Hematopoietic multipotent progenitor cell treated with erythropoietin and hydrocortisone succinate and interleukin-3 and kit ligand, for 8 days (in vitro differentiated cells): ENCODE data around the gene KLHL29.

Source experiments
- DNase-seq: peaks from one replicate; pipeline ENCODE4 v3.0.0-alpha.2; 2015

Gene KLHL29

GRCh38 chr2:23624378-23624777 is 239.4 kb downstream of the KLHL29 start:
- DNase-seq, result peak; percentile 32

- no peak for DNase-seq
These were observed 239.9 kb downstream of the KLHL29 start for GRCh38 chr2:23624915-23625314.

- no peak for DNase-seq
These were observed 240.7 kb downstream of the KLHL29 start for GRCh38 chr2:23625726-23626125.

- no peak for DNase-seq
These were observed 241.8 kb downstream of the KLHL29 start for GRCh38 chr2:23626701-23627230.

- DNase-seq, result no peak
These were observed 242.4 kb downstream of the KLHL29 start for GRCh38 chr2:23627236-23628009.

GRCh38 chr2:23628926-23629771 is 244.2 kb downstream of the KLHL29 start:
- no peak for DNase-seq

- DNase-seq, result no peak
These were observed 244.9 kb downstream of the KLHL29 start for GRCh38 chr2:23629772-23630480.

GRCh38 chr2:23630961-23631360 is 246.0 kb downstream of the KLHL29 start:
- DNase-seq, result no peak

GRCh38 chr2:23631389-23631788 is 246.4 kb downstream of the KLHL29 start:
- no peak for DNase-seq

- DNase-seq, result no peak
These were observed 247.4 kb downstream of the KLHL29 start for GRCh38 chr2:23632386-23632785.

GRCh38 chr2:23632831-23633395 is 247.9 kb downstream of the KLHL29 start:
- no peak for DNase-seq

- no peak for DNase-seq
These were observed 249.0 kb downstream of the KLHL29 start for GRCh38 chr2:23633966-23634365.

- no peak for DNase-seq
These were observed 250.7 kb downstream of the KLHL29 start for GRCh38 chr2:23635442-23636340.

- peak; percentile 14 for DNase-seq
These were observed 251.4 kb downstream of the KLHL29 start for GRCh38 chr2:23636426-23636825.

- no peak for DNase-seq
These were observed 252.2 kb downstream of the KLHL29 start for GRCh38 chr2:23637011-23637778.

- no peak for DNase-seq
These were observed 254.5 kb downstream of the KLHL29 start for GRCh38 chr2:23639406-23639982.

- DNase-seq, result no peak
These were observed 255.7 kb downstream of the KLHL29 start for GRCh38 chr2:23640711-23641110.

GRCh38 chr2:23642516-23642915 is 257.5 kb downstream of the KLHL29 start:
- DNase-seq, result no peak

GRCh38 chr2:23645230-23645808 is 260.3 kb downstream of the KLHL29 start:
- no peak for DNase-seq

GRCh38 chr2:23647563-23647962 is 262.6 kb downstream of the KLHL29 start:
- no peak for DNase-seq
